IPS-18a (cell line): ENCODE results near the gene FAM9C.

Experiments
- H3K27ac ChIP-seq: one replicate; pipeline ENCODE4 v1.5.1; 2013; ENCODE audit warnings: low read length
- H3K27me3 ChIP-seq: one replicate; pipeline ENCODE4 v1.6.1; 2013; ENCODE audit warnings: mild to moderate bottlenecking, low read length; ENCODE audit not compliant: control insufficient read depth, insufficient read depth
- H3K36me3 ChIP-seq: one replicate; pipeline ENCODE4 v1.6.1; 2013; ENCODE audit warnings: low read depth, low read length; ENCODE audit not compliant: control insufficient read depth
- H3K4me1 ChIP-seq: one replicate; pipeline ENCODE4 v1.6.1; 2013; ENCODE audit warnings: low read depth, low read length; ENCODE audit not compliant: control insufficient read depth
- H3K4me3 ChIP-seq: one replicate; pipeline ENCODE4 v1.5.1; 2013; ENCODE audit warnings: low read length
- H3K9ac ChIP-seq: one replicate; pipeline ENCODE4 v1.6.1; 2013; ENCODE audit warnings: mild to moderate bottlenecking, low read length, moderate library complexity
- H3K9me3 ChIP-seq: one replicate; pipeline ENCODE4 v1.6.1; 2013; ENCODE audit warnings: low read depth, low read length; ENCODE audit not compliant: control insufficient read depth

Gene FAM9C

GRCh38 chrX:12997906-12998687 lies 46.3 kb downstream of the FAM9C start:
- no peak overlapping the region for H3K27ac ChIP-seq
- no peaks in the 10 kb centered on the region for H3K27me3 ChIP-seq
- H3K4me3 ChIP-seq = no peak overlapping the region
- no peak overlapping the region for H3K9ac ChIP-seq
- peaks cover 27% of the 10 kb centered on the region for H3K4me1 ChIP-seq
- H3K9me3 ChIP-seq = no peaks in the 10 kb centered on the region
- H3K36me3 ChIP-seq = no peaks in the 10 kb centered on the region

GRCh38 chrX:12996934-12997435 lies 47.4 kb downstream of the FAM9C start:
- Histone ChIP-seq H3K27me3 (no peaks in the 10 kb centered on the region), H3K36me3 (no peaks in the 10 kb centered on the region), H3K9ac (no peak overlapping the region), H3K4me3 (no peak overlapping the region), H3K27ac (no peak overlapping the region), H3K4me1 (peaks cover 27% of the 10 kb centered on the region), H3K9me3 (no peaks in the 10 kb centered on the region)

- Histone ChIP-seq H3K9ac (no peak overlapping the region), H3K36me3 (no peaks in the 10 kb centered on the region), H3K27me3 (no peaks in the 10 kb centered on the region), H3K4me1 (peaks cover 16% of the 10 kb centered on the region), H3K9me3 (no peaks in the 10 kb centered on the region), H3K27ac (no peak overlapping the region), H3K4me3 (no peak overlapping the region)
Observed at GRCh38 chrX:12994321-12994720, 50.1 kb downstream of the FAM9C start.

DNA sequence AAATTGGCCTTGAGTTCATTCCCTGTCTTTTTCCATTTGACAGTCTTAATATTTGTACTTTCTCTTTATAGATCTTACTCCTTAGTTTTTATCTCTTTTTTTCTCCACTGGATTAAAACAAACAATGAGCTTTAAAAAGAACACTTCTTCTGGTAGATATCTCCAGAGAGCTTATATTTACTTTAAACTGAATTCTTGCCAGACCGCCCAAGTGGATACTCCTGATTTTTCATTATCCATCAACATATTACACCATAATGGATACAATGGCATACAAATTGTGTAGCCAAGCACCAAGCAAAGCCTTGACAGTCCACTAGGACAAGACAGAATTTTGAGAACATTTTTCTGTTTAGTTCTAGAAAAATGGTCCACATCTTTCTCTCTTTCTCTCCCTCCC lies 50.6 kb downstream of the FAM9C start:
- Histone ChIP-seq H3K4me3 (no peak overlapping the region), H3K9me3 (no peaks in the 10 kb centered on the region), H3K27me3 (no peaks in the 10 kb centered on the region), H3K36me3 (no peaks in the 10 kb centered on the region), H3K9ac (no peak overlapping the region), H3K27ac (no peak overlapping the region), H3K4me1 (peaks cover 16% of the 10 kb centered on the region)

DNA sequence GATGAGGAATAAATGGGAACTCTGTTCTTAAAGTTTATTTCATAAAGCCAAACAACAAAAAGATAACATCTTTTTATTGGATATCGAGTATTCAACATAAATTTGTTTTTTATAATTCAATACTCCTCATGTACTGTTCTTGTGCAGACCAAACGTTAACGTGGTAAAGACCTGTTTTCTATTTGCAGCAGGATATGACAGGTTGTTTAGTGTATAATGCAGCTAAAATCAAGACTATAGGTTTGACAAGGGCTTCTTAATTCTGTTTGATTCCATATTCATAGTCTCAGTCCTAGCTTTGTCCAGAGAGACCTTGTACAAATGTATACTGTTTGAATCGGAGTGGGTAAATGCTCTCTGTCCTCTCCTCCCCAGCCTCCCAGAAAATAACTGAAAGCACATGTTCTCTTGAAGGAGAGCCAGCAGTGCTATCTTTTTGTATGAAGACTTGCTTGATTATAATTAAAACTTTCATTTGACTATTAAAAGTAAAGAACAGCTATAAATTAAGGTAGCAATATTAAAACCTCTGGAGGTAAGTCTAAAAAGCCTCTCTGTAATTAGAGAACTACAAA lies 51.8 kb downstream of the FAM9C start:
- no peak overlapping the region for H3K27ac ChIP-seq
- H3K36me3 ChIP-seq = no peaks in the 10 kb centered on the region
- no peaks in the 10 kb centered on the region for H3K9me3 ChIP-seq
- H3K4me1 ChIP-seq = peaks cover 12% of the 10 kb centered on the region
- no peak overlapping the region for H3K4me3 ChIP-seq
- no peak overlapping the region for H3K9ac ChIP-seq
- H3K27me3 ChIP-seq = no peaks in the 10 kb centered on the region

DNA sequence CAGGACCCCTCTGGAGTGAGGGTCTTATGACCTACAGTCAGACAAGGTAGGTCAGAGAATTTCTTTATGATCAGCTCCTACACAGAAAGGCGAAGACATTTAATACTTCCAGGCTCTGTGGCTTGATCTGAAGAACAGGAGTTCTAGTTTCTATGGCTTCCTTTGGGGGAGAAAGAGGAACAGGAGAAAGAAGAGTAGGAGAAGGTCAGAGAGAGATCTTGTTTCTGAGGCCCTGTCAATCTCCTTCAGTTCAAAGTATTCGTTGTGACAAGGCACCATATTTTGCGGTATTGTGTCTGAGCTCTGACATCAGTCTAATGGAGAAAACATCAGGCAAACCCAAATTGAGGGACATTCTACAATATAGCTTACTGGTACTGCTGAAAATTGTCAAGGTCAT lies 52.8 kb downstream of the FAM9C start:
- H3K4me3 ChIP-seq = no peak overlapping the region
- H3K9me3 ChIP-seq = no peaks in the 10 kb centered on the region
- H3K27ac ChIP-seq = no peak overlapping the region
- H3K9ac ChIP-seq = no peak overlapping the region
- no peaks in the 10 kb centered on the region for H3K36me3 ChIP-seq
- H3K4me1 ChIP-seq = peaks cover 12% of the 10 kb centered on the region
- no peaks in the 10 kb centered on the region for H3K27me3 ChIP-seq

GRCh38 chrX:12989461-12989860 lies 55.0 kb downstream of the FAM9C start:
- Histone ChIP-seq H3K9me3 (no peaks in the 10 kb centered on the region), H3K36me3 (no peaks in the 10 kb centered on the region), H3K9ac (no peak overlapping the region), H3K4me3 (no peak overlapping the region), H3K27me3 (no peaks in the 10 kb centered on the region), H3K27ac (no peak overlapping the region), H3K4me1 (peaks cover 12% of the 10 kb centered on the region)

GRCh38 chrX:12988797-12989196 lies 55.6 kb downstream of the FAM9C start:
- no peaks in the 10 kb centered on the region for H3K27me3 ChIP-seq
- H3K27ac ChIP-seq = no peak overlapping the region
- no peak overlapping the region for H3K4me3 ChIP-seq
- peaks cover 12% of the 10 kb centered on the region for H3K4me1 ChIP-seq
- no peak overlapping the region for H3K9ac ChIP-seq
- no peaks in the 10 kb centered on the region for H3K36me3 ChIP-seq
- no peaks in the 10 kb centered on the region for H3K9me3 ChIP-seq

DNA sequence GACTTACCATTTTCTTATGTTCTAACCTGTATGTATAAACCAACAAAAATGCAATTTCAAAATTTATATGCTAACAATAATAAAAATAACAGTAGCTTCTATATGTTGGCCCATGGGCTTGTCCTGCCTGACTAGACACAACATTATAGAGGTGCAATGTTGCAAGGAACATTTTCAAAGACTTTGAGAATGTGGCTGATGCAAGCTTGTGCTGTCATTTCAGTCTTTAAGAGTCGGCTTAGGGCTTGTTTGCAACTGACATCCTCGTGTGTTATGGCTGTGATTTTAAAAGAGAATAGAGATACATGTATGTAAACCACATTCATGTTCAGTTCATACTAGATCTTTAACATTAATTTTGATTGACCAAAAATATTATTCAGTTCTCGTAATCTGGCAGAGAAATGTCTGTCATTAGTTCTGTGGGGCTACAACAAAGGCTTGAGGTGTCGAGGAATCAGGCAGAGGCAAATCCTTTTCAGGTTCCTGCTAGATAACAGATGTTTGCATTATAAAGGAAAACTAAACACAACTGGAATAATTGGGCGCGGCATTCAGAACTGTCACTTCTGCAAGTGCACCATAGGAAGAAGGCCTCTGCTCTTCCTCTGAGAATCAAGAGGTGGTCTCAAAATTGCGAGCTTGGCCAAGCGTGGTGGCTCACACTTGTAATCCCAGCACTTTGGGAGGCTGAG lies 56.4 kb downstream of the FAM9C start:
- H3K36me3 ChIP-seq = no peaks in the 10 kb centered on the region
- no peaks in the 10 kb centered on the region for H3K27me3 ChIP-seq
- no peak overlapping the region for H3K9ac ChIP-seq
- H3K4me1 ChIP-seq = peaks cover 12% of the 10 kb centered on the region
- H3K4me3 ChIP-seq = no peak overlapping the region
- H3K9me3 ChIP-seq = no peaks in the 10 kb centered on the region
- no peak overlapping the region for H3K27ac ChIP-seq

DNA sequence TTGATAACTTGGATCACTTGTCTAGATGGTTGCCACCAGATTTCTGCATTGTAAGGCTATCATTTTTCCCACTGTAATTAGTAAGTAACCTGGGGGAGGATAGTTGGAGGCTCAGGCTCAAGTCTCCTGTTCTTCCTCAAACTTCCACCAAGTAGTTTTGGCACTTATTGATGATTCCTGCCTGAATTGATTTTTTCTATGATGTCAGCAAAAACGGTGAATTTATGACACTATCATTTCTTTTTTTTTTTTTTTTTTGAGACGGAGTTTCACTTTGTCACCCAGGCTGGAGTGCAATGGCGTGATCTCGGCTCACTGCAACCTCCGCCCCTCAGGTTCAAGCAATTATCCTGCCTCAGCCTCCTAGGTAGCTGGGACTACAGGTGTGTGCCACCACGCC lies 57.1 kb downstream of the FAM9C start:
- Histone ChIP-seq H3K9me3 (no peaks in the 10 kb centered on the region), H3K9ac (no peak overlapping the region), H3K4me1 (peaks cover 12% of the 10 kb centered on the region), H3K27ac (no peak overlapping the region), H3K27me3 (no peaks in the 10 kb centered on the region), H3K4me3 (no peak overlapping the region), H3K36me3 (no peaks in the 10 kb centered on the region)

DNA sequence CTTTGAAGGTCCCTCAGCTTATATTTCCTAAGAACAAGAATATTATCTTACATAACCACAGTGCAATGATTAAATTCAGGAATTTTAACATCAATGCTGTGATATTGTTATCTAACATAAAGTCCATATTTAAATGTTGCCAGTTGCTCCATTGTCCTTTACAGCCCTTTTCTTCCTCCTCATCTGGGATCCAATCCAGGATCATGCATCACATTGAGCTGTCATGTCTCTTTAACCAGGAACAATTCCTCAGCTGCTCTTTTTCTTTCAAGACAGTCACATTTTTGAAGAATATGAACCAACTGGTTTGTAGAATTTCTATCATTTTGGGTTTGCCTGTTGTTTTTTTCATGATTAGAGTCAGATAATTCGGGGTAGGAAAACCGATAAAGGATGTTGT lies 57.5 kb downstream of the FAM9C start:
- H3K4me1 ChIP-seq = peaks cover 12% of the 10 kb centered on the region
- no peaks in the 10 kb centered on the region for H3K9me3 ChIP-seq
- H3K27ac ChIP-seq = no peak overlapping the region
- no peak overlapping the region for H3K4me3 ChIP-seq
- no peak overlapping the region for H3K9ac ChIP-seq
- H3K36me3 ChIP-seq = no peaks in the 10 kb centered on the region
- H3K27me3 ChIP-seq = no peaks in the 10 kb centered on the region
